Central memory CD8-positive, alpha-beta T cell (primary cell): ENCODE measurements around the gene GCNA.
"Not testable (repeated sequence)": the region's sequence is repeated elsewhere in the genome, so short reads cannot be mapped to it uniquely, and the experiment has no call there.

Experiments
- ATAC-seq: fragments of 150-1000 bp; cut with Tn5 transposase; replicated peaks from 2 replicates; pipeline ENCODE4 v1.10.0; 2022; ENCODE audit warnings: mild to moderate bottlenecking, moderate FRiP score, moderate number of reproducible peaks; ENCODE audit not compliant: poor library complexity, severe bottlenecking; ENCODE audit errors: extremely low read depth
- DNase-seq, 2 donors: peaks; one replicate each; pipeline ENCODE4 v3.0.0; 2021; ENCODE audit warnings: low spot score in 2 of 2
- H3K27ac Mint-ChIP-seq: one replicate; pipeline ENCODE4 v1.8.0; 2022; ENCODE audit warnings: low read depth, mild to moderate bottlenecking, moderate library complexity, mixed read lengths
- H3K27me3 Mint-ChIP-seq: one replicate; pipeline ENCODE4 v1.8.0; 2022; ENCODE audit warnings: mixed read lengths
- H3K36me3 Mint-ChIP-seq: one replicate; pipeline ENCODE4 v1.8.0; 2022; ENCODE audit warnings: mild to moderate bottlenecking, moderate library complexity, mixed read lengths; ENCODE audit not compliant: insufficient read depth
- H3K4me1 Mint-ChIP-seq: one replicate; pipeline ENCODE4 v1.8.0; 2022; ENCODE audit warnings: mixed read lengths
- H3K4me3 Mint-ChIP-seq: one replicate; pipeline ENCODE4 v1.8.0; 2022; ENCODE audit warnings: mild to moderate bottlenecking, moderate library complexity, mixed read lengths
- H3K9me3 Mint-ChIP-seq: one replicate; pipeline ENCODE4 v1.8.0; 2022; ENCODE audit warnings: mixed read lengths

The GCNA gene

DNA sequence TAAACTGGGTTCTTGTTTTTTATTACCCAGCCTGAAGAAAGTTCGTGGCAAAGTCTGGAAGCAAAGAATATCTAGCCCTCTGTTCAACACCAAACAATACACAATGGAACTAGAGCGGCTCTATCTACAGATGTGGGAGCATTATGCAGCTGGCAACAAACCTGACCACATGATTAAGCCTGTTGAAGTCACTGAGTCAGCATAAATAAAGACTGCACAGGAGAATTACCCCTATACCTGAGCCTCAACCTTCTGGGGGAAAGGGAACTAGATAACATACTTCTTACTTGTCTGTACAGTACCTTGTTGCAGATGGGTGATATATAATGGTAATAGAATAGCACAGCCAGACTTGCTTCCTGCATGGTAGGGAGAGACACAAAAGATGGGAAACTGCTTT is 4.6 kb upstream of the GCNA start:
- Mint-ChIP-seq H3K4me1 (no peaks in the 10 kb centered on the region), H3K27me3 (no peaks in the 10 kb centered on the region), H3K4me3 (no peak overlapping the region), H3K27ac (no peak overlapping the region), H3K9me3 (no peaks in the 10 kb centered on the region), H3K36me3 (peaks cover 70% of the 10 kb centered on the region)
- ATAC-seq (no peak), DNase-seq (no peak)

DNA sequence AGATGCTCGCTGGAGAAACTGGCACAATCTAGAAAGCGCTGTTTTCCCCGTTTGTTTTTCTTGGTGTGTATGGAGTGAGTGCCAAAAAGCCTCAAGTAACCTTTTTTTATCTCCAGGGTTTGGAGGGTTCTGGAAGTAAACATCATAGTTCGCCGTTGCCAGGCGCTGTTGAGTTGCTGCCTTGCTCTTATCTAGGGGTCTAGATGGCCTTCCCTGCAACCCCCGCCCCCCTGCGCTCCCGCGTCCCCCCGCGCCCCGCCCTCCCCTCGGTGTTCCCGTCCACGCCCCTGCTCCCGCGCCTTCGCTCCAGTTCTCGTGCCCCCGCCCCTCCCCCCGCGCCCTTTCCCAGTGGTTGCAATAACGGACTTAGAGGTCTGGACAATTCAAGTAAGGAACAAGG is 555 bp upstream of the GCNA start:
- H3K27ac Mint-ChIP-seq, result no peak overlapping the region
- H3K9me3 Mint-ChIP-seq, result no peaks in the 10 kb centered on the region
- H3K4me3 Mint-ChIP-seq, result no peak overlapping the region
- no peaks in the 10 kb centered on the region for H3K27me3 Mint-ChIP-seq
- H3K36me3 Mint-ChIP-seq, result peaks cover 50% of the 10 kb centered on the region
- H3K4me1 Mint-ChIP-seq, result no peaks in the 10 kb centered on the region
- DNase-seq, result no peak
- ATAC-seq, result no peak

GRCh38 chrX:71579136-71579989 is 1.1 kb downstream of the GCNA start:
- Mint-ChIP-seq H3K4me3 (no peak overlapping the region), H3K27me3 (no peaks in the 10 kb centered on the region), H3K9me3 (no peaks in the 10 kb centered on the region), H3K36me3 (peaks cover 39% of the 10 kb centered on the region), H3K4me1 (no peaks in the 10 kb centered on the region), H3K27ac (peak overlapping the region; percentile 76)
- ATAC-seq (no peak), DNase-seq (no peak)

- H3K27ac Mint-ChIP-seq, result peak overlapping the region; percentile 76
Measured at GRCh38 chrX:71579990-71580380, 1.7 kb downstream of the GCNA start.

DNA sequence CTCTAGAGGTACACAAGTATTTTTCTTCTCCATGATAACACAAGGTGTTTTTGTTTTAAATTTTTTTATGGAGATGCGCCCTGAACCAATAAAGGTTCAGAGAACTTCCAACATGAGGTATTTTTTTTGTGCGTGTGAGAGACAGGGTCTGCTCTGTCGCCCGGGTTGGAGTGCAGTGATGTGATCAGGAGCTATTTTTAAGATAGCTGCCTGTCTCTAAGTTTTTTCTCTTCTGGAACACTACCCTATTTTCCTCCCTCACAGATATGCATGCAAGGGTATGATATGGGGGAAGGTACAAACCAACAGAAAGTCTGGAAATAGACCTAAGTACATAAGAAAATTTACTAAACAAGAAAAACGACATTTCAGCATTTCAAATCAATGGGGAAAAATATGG is 3.0 kb downstream of the GCNA start:
- DNase-seq (no peak), ATAC-seq (no peak)
- H3K9me3 Mint-ChIP-seq, result no peaks in the 10 kb centered on the region
- H3K4me3 Mint-ChIP-seq, result no peak overlapping the region
- H3K27ac Mint-ChIP-seq, result no peak overlapping the region
- peaks cover 28% of the 10 kb centered on the region for H3K36me3 Mint-ChIP-seq
- H3K4me1 Mint-ChIP-seq, result no peaks in the 10 kb centered on the region
- H3K27me3 Mint-ChIP-seq, result no peaks in the 10 kb centered on the region

More at GRCh38 chrX:71579990-71580380, 1.7 kb downstream of the GCNA start:
- no peak for DNase-seq
- Mint-ChIP-seq H3K36me3 (peaks cover 34% of the 10 kb centered on the region), H3K9me3 (no peaks in the 10 kb centered on the region), H3K4me3 (no peak overlapping the region), H3K27me3 (no peaks in the 10 kb centered on the region), H3K4me1 (no peaks in the 10 kb centered on the region)
- no peak for ATAC-seq

GRCh38 chrX:71586929-71587328 is 8.7 kb downstream of the GCNA start:
- Mint-ChIP-seq H3K4me1 (no peaks in the 10 kb centered on the region), H3K27me3 (no peaks in the 10 kb centered on the region), H3K27ac (no peak overlapping the region), H3K9me3 (no peaks in the 10 kb centered on the region), H3K4me3 (no peak overlapping the region), H3K36me3 (peaks cover 7% of the 10 kb centered on the region)
- DNase-seq (no peak), ATAC-seq (no peak)

DNA sequence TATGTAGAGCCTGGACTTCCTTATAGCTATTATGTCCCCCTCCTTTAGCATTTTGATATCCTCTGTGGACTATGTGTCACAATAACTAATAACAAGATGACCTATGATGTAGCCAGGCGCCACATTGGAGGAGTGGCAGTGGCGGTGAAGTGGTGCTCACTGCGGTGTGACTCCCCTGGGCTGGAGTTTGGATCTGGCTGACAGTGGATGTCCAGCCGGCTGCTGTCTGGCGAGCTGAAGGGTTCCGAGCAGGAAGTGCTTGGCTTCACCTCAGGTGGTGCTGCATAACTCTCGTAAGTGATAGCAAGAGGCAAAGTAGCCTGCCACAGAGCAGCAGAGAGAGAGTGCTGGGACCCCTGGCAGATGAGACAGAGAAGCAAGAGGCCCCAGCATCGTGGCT is 15.0 kb downstream of the GCNA start:
- not testable (repeated sequence) for H3K27me3 Mint-ChIP-seq, H3K9me3 Mint-ChIP-seq, ATAC-seq, H3K27ac Mint-ChIP-seq, DNase-seq, H3K4me3 Mint-ChIP-seq
- Mint-ChIP-seq H3K36me3 (peaks cover 15% of the 10 kb centered on the region), H3K4me1 (peaks cover 11% of the 10 kb centered on the region)

- Mint-ChIP-seq H3K36me3 (peaks cover 41% of the 10 kb centered on the region), H3K9me3 (no peaks in the 10 kb centered on the region), H3K27me3 (no peaks in the 10 kb centered on the region), H3K4me1 (peaks cover 11% of the 10 kb centered on the region), H3K4me3 (no peak overlapping the region), H3K27ac (no peak overlapping the region)
- DNase-seq (no peak), ATAC-seq (no peak)
Measured at GRCh38 chrX:71599965-71600364, 21.7 kb downstream of the GCNA start.

DNA sequence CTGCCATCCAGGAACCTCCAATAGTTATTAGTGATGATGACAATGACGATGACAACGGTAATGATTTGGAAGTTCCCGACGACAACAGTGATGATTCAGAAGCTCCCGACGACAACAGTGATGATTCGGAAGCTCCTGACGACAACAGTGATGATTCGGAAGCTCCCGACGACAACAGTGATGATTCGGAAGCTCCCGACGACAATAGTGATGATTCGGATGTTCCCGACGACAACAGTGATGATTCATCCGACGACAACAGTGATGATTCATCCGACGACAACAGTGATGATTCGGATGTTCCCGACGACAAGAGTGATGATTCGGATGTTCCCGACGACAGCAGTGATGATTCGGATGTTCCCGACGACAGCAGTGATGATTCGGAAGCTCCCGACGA is 25.4 kb downstream of the GCNA start:
- Mint-ChIP-seq H3K27ac (peak overlapping the region; percentile 72), H3K27me3 (no peaks in the 10 kb centered on the region), H3K36me3 (peaks cover 34% of the 10 kb centered on the region), H3K9me3 (no peaks in the 10 kb centered on the region), H3K4me1 (peaks cover 26% of the 10 kb centered on the region), H3K4me3 (no peak overlapping the region)
- no peak for DNase-seq
- no peak for ATAC-seq

DNA sequence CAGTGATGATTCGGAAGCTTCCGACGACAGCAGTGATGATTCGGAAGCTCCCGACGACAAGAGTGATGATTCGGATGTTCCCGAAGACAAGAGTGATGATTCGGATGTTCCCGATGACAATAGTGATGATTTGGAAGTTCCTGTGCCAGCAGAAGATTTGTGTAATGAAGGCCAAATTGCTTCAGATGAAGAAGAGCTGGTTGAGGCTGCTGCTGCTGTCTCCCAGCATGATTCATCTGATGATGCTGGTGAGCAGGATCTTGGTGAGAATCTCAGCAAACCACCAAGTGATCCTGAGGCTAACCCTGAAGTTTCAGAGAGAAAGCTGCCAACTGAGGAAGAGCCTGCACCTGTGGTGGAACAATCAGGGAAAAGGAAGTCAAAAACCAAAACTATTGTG is 25.9 kb downstream of the GCNA start:
- no peaks in the 10 kb centered on the region for H3K9me3 Mint-ChIP-seq
- peak overlapping the region; percentile 72 for H3K27ac Mint-ChIP-seq
- ATAC-seq (no peak), DNase-seq (no peak)
- no peaks in the 10 kb centered on the region for H3K27me3 Mint-ChIP-seq
- no peak overlapping the region for H3K4me3 Mint-ChIP-seq
- H3K4me1 Mint-ChIP-seq, result peaks cover 31% of the 10 kb centered on the region
- peaks cover 37% of the 10 kb centered on the region for H3K36me3 Mint-ChIP-seq

DNA sequence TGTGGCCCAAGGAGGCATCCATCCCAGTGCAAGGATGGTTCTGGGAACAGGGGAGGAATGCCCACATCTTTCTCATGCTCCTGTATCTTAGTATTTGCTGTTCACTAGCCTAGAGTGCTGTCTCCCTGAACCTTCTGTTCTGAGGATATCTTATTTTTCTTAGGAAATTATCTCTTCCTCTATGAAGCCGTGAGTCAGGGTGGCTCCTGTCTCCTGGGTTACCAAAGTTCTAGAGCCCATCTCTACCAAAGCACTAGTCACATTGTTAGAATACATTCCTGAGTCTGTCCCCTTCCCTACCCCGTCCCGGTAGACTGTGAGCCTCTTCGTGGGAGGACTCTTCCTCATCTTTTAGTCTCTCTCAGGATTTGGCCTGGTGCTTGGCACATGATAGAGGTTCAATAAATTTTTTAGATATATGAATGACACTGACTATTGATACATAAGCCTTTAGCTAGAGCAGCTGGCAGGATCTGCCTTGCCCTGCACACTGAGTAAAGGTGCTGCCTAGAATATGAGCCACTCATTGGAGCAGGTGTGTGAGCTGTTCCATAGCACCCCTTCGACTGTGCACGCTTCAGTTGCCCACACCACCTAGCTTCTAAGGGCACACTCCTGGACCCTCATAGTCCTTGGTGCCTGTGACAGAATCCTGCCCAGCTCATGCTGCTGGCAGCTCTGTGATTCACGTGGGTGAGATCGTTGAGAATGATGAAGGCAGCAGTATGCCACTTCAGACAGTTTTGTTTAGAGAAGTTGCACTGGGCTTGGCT is 26.7 kb downstream of the GCNA start:
- no peak for ATAC-seq
- Mint-ChIP-seq H3K27ac (peak overlapping the region; percentile 93), H3K27me3 (no peaks in the 10 kb centered on the region), H3K9me3 (no peaks in the 10 kb centered on the region), H3K36me3 (peaks cover 40% of the 10 kb centered on the region), H3K4me3 (no peak overlapping the region), H3K4me1 (peaks cover 36% of the 10 kb centered on the region)
- DNase-seq, result no peak

DNA sequence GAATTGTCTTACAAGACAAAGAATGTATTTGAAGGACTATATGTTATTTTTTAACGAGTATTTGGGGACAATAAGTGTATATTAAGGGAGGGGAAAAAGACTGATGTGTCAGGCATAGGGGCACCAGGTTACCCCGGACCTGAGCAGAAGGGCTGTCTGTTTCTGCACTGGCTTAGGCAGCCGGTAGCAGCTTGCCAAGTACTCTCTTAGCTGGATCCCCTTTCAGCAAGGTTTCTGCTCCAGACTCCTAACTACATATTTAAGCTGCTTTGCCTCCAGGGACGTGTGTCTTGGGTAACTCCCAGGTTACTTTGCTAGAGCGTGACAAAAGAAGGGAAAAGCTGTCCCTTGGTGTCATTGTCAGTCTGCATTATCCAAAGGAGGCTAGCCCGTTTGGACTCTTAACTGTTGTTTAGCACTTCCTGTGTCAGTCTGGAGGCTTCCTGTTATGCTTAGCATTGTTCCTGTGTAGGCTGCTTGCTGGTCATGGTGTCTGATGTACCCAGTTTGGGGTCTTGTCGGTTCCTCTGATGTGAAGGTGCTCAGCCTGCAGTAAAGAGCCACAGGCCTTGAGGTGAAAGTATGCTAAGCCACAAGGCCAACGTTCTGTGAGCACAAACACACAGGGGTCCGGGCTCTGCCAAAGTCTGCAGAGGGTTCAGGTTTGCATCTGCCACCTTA is 28.4 kb downstream of the GCNA start:
- Mint-ChIP-seq H3K4me1 (peaks cover 36% of the 10 kb centered on the region), H3K36me3 (peaks cover 41% of the 10 kb centered on the region), H3K4me3 (peak overlapping the region; percentile 67), H3K9me3 (no peaks in the 10 kb centered on the region), H3K27me3 (no peaks in the 10 kb centered on the region), H3K27ac (peak overlapping the region; percentile 93)
- ATAC-seq (peak; percentile 95), DNase-seq (peak in 1 of 2 donors; percentile 64)
